ENCODE data around the gene CENPQ. TPM values are rescaled to one million over a fixed set of nuclear protein-coding genes. Genes with fewer than 3 reads are reported as not detected.

The CENPQ gene
- total RNA-seq, 1 experiment from 2014 or later: 5.5 TPM

- Histone ChIP-seq H3K4me3 (ENCODE audit: low read depth in 2 of 2, low read length in 2 of 2) (no peak overlapping the region), H3K9me3 (ENCODE audit: control insufficient read depth, insufficient read depth, low read depth, low read length) (no peaks in the 10 kb centered on the region), H3K4me1 (ENCODE audit: control insufficient read depth, insufficient read depth, low read length) (no peaks in the 10 kb centered on the region), H3K27me3 (ENCODE audit: control insufficient read depth, insufficient read depth, low read length) (no peaks in the 10 kb centered on the region), H3K27ac (ENCODE audit: low read length) (no peak overlapping the region), H3K36me3 (ENCODE audit: control insufficient read depth, insufficient read depth, low read length) (no peaks in the 10 kb centered on the region)
- TF ChIP-seq TCF7L2 (IDR thresholded peaks at IDR 0.05; ENCODE audit: low read depth, low read length) (no peak), POLR2AphosphoS5 (IDR thresholded peaks at IDR 0.05; ENCODE audit: low read depth, low read length) (no peak), CTCF (IDR thresholded peaks at IDR 0.05) (no peak), REST (IDR thresholded peaks at IDR 0.05; ENCODE audit: insufficient read depth in 1 of 2, low read depth in 2 of 2, low read length in 1 of 2) (no peak), SIN3A (IDR thresholded peaks at IDR 0.05; ENCODE audit: borderline replicate concordance, insufficient read depth, low read depth, low read length) (no peak)
- POLR2A ChIA-PET: no interaction called here
- DNase-seq (ENCODE audit: low read depth, low spot score) (no peak), ATAC-seq (no peak)
- in situ Hi-C loops (cut with HindIII; ENCODE audit: low pct_unique_long_range_greater_than_20kb, low sequenced_read_pairs): no loop called here
- CTCF ChIA-PET: no interaction called here
- BruUV-seq (replicated peaks): no TSS peak
- intact Hi-C loops (cut with micrococcal nuclease; ENCODE audit: unreplicated experiment): no loop called here
Observed at GRCh38 chr6:49506569-49507111, 43.5 kb downstream of the CENPQ start.

GRCh38 chr6:49509342-49509741, 46.2 kb downstream of the CENPQ start:
- H3K36me3 ChIP-seq (ENCODE audit: control insufficient read depth, insufficient read depth, low read length): no peaks in the 10 kb centered on the region
- H3K4me1 ChIP-seq (ENCODE audit: control insufficient read depth, insufficient read depth, low read length): no peaks in the 10 kb centered on the region
- CTCF ChIA-PET: no interaction called here
- H3K9me3 ChIP-seq (ENCODE audit: control insufficient read depth, insufficient read depth, low read depth, low read length): no peaks in the 10 kb centered on the region
- H3K27me3 ChIP-seq (ENCODE audit: control insufficient read depth, insufficient read depth, low read length): no peaks in the 10 kb centered on the region
- intact Hi-C loops (cut with micrococcal nuclease; ENCODE audit: unreplicated experiment) (no loop called here), in situ Hi-C loops (cut with HindIII; ENCODE audit: low pct_unique_long_range_greater_than_20kb, low sequenced_read_pairs) (no loop called here)
- no peak for ATAC-seq
- BruUV-seq (replicated peaks): no TSS peak
- no peak overlapping the region for H3K4me3 ChIP-seq (ENCODE audit: low read depth in 2 of 2, low read length in 2 of 2)
- POLR2A ChIA-PET: no interaction called here
- no peak overlapping the region for H3K27ac ChIP-seq (ENCODE audit: low read length)
- TF ChIP-seq CTCF (IDR thresholded peaks at IDR 0.05) (no peak), REST (IDR thresholded peaks at IDR 0.05; ENCODE audit: insufficient read depth in 1 of 2, low read depth in 2 of 2, low read length in 1 of 2) (no peak), SIN3A (IDR thresholded peaks at IDR 0.05; ENCODE audit: borderline replicate concordance, insufficient read depth, low read depth, low read length) (no peak), TCF7L2 (IDR thresholded peaks at IDR 0.05; ENCODE audit: low read depth, low read length) (no peak), POLR2AphosphoS5 (IDR thresholded peaks at IDR 0.05; ENCODE audit: low read depth, low read length) (no peak)
- no peak for DNase-seq (ENCODE audit: low read depth, low spot score)

Data from Panc1 (cell line).